Caki2 (cell line): ENCODE results near the gene SCAMP3. TPM values are rescaled to one million over a fixed set of nuclear protein-coding genes. Genes with fewer than 3 reads are reported as not detected.
A peak's percentile ranks its signal among the peaks of the same experiment; 100 is the strongest.
"Not testable (repeated sequence)": the region's sequence is repeated elsewhere in the genome, so short reads cannot be mapped to it uniquely, and the experiment has no call there.

ENCODE experiments used
- DNase-seq: peaks from one replicate; pipeline ENCODE4 v3.0.0-alpha.2; 2015; ENCODE audit warnings: low read depth
- in situ Hi-C: cut with HindIII; loops from 2 replicates; pipeline ENCODE4 v1.10.0; 2016; ENCODE audit warnings: low sequenced_read_pairs, low pct_unique_long_range_greater_than_20kb, mixed read lengths
- total RNA-seq: library from RNA; depleted of rRNA; stranded (reverse); fragments of >200 nt; shearing (Covaris generic); gene quantifications from 2 replicates; pipeline ENCODE4 v1.2.3, GENCODE V29; 2014; ENCODE audit warnings: low replicate concordance

SCAMP3 gene
- total RNA-seq, 1 experiment from 2014 or later, result 77.8 TPM

DNA sequence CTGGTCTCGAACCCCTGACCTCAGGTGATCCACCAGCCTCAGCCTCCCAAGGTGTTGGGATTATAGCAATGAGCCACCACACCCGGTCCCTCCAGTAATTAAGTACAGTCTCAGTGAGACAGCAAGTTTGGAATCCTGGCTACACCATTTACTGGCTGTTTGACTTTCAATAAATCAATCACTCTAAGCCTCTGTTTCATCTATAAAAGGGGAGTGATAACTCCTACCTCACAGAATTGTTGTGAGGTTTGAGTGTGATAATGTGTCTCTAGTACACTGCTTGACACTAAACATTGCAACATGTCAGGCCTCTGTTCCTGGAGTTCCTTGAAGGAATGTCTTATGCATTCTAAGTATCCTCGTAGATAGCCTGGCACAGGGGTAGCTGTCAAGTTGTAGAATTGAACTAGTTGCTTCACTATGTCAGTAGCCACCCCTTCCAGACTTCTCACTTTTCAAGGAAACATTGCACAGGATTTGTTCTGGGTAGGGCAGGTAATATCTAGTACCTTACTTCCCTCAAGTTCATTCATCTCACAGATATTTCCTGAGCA is 19.3 kb downstream of the SCAMP3 start:
- DNase-seq, result no peak
- in situ Hi-C loops, result no loop called here

GRCh38 chr1:155241841-155242264 is 20.3 kb downstream of the SCAMP3 start:
- in situ Hi-C loops, result no loop called here
- DNase-seq, result no peak

DNA sequence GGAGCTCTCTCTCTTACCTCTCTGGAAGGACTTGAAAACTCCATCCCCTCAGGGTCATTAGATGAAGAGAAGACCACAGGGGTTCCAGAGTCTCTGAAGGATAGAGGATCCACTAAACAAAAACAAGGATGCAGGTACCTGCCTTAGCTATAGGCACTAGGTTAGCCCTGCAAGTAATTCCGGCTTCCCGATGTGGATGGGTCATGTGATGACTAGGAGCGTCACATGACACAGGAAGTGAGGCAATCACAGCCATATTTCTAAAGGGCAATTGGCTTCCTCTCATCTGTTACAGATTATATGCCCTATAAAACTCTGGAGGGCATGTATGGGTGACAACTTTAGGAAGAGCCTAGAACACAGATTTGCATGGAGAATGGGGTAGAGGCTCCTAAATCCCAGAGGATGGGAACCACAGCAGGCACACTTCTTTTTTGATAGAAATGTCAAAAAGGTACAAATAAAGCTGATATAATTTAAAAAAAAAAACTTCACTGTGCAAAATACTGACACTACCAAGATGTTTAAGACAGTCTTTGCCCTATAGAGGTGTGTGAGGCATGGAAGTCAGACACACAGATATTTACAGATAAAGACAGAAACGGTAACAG is 21.0 kb downstream of the SCAMP3 start:
- in situ Hi-C loops, result no loop called here
- DNase-seq, result peak; percentile 65

DNA sequence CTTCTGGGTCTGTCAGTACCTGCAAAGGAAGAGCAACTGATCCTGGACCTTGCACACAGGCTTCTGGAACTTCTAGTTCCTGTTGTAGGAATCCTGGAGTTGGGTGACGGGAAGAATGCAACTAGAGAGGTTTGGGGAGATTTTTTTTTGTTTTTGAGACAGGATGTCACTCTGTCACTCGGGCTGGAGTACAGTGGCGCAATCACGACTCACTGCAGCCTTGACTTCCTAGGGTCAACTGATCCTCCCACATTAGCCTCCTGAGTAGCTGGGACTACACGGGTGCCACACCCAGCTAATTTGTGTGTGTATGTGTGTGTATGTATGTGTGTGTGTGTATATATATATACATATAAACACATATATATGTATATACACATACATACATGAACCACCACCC is 25.7 kb downstream of the SCAMP3 start:
- in situ Hi-C loops, result no loop called here

DNA sequence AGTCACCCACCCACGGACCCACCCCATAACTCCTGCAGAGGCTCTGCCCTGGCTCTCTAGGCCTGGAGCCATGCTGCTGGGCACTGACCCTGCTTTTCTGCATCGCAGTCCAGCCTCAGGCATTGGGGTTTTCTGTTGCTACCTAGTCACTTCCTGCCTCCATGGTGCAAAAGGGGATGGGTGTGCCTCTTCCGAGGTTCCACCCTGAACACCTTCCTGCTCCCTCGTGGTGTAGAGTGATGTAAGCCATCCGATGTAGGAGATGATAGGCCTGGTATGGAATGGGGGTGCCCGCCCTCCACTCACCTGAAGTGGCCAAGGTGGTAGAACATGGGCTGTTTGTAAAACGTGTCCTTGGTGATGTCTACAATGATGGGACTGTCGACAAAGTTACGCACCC is 26.8 kb downstream of the SCAMP3 start:
- DNase-seq, in situ Hi-C loops: not testable (repeated sequence)

More for the DNA sequence above, 25.7 kb downstream of the SCAMP3 start:
- no peak for DNase-seq

DNA sequence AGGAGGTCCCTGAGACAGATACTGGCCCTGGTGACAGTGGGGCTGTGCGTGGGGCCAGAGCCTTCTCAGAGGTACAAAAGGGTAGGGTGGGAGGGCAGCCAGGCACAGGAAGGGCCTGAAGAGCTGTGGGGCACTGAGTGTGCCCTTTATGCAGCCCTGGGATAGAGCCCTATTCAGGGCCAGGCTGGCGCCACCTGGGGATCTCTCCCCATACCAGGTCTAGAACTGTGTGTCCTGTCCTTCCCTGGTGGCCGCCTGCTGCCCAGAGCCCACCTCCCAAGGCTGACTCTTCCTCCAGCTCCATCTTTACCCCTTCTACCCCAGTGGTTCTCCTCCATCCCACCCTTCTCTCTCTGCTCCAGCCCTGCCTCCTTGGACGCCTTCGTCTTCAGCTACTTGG is 28.7 kb downstream of the SCAMP3 start:
- in situ Hi-C loops, result not testable (repeated sequence)

DNA sequence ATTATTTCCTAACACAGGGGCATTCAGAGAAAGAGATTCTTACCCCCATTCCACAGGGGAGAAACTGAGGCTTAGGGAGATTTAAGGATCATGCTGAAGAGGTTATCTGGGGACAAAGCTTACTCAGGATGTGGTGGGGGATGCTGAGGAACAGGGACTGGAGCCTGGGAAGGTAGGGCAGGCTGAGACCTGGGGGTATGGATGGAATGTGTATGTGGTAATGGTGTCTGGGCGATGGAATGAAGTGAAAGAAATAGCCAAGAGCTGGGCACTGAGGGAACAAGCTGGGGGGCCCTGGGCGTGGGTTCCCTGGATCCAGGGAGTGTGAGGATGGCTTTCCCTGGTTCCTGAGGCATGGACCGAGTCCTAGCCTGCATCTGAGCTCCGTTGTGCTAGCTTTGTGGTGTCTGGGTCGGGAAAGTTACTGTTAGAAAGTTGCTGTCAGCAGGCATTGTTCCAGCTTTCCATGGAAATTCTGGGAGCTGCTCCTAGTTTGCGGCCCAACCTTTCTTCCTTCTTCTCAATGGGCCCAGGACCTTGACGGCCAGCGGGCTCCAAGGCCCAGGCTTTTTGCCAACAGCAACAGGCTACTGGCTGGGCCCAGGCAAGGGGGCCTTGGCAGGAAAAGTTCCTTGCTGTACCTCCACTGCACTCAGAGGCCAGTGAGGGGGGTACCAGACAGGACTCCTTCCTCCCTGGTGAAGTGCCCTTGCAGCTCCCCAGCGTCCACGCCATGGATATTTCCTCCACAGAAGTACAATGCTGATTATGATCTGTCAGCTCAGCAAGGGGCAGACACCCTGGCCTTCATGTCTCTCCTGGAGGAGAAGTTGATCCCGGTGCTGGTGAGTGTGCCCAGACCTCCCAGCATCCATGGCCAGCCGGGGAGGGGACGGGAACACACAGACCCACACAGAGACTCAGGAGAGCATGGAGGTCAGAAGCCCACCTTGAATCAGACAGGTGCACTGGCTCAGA is 29.9 kb downstream of the SCAMP3 start:
- DNase-seq, in situ Hi-C loops: not testable (repeated sequence)

More for the DNA sequence above, 28.7 kb downstream of the SCAMP3 start:
- DNase-seq, result not testable (repeated sequence)

- DNase-seq, in situ Hi-C loops: not testable (repeated sequence)
Observed at GRCh38 chr1:155231302-155231701, 30.9 kb downstream of the SCAMP3 start.

DNA sequence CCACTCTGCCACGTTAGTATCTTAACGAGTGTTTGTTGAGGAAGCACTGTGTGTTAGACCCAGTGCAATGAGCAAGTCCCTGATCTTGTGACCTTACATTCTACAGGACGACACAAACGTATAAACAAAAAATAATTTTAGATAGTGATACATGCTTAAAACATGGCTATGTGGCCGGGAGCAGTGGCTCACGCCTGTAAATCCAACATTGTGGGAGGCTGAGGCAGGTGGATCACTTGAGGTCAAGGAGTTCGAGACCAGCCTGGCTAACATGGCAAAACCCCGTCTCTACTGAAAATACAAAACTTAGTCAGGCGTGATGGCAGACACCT is 34.1 kb downstream of the SCAMP3 start:
- DNase-seq, result no peak
- in situ Hi-C loops, result no loop called here

DNA sequence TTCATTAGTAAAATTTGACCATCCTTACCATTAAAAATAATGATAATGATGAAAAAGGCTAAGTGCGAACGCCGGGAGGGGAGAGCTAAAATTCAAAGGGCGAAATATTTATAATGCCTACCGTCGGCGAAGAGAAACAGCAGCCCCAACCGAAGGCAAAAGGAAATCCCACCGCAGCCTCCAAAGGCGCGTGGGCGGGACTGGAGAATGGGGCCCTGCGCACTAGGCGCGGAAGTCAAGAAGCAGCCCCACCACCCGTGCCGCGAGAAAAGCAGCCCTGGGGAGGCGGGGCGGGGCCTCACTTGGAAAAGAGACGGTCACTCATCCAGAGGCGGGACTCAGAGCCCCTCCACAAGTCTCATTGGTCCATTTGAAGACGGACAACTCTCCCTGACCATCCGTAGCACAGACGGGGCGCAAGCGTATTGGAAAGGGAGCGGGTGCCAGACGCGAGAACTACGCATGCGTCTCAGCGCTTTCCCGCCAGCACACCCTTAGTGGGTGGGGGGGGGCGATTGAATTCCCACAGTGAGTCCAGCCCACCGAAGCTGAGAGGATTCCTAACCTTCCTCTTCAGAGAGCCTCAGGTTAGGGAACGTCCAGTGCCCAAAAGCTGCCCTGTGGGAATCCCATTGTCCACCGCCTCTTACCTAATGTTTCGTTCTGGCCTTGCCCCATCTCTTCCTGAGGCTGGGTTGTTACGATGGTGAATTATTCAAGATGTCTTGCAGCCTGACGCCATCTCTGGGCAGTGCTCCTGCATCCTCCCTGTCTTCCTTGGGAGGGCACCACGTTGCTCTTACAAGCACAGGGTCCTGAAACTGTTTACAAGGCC is 34.7 kb downstream of the SCAMP3 start:
- in situ Hi-C loops, result no loop called here
- peak; percentile 99 for DNase-seq

DNA sequence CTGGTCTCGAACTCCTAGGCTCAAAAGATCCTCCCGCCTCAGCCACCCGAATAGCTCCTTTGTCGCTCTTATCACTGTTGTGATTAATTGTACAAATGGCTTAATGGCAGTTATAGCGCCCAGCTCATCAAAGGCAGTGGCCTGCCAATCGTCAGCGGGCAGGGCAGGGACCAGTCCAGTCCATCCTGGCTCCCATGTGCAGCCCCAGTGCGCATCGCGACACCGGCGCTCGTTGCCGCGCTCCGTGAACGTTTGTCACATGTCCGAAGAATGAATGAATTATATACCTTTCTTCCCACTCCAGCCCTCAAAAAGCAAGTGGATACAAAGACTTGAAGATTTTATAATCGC is 35.3 kb downstream of the SCAMP3 start:
- in situ Hi-C loops, result no loop called here
- no peak for DNase-seq

DNA sequence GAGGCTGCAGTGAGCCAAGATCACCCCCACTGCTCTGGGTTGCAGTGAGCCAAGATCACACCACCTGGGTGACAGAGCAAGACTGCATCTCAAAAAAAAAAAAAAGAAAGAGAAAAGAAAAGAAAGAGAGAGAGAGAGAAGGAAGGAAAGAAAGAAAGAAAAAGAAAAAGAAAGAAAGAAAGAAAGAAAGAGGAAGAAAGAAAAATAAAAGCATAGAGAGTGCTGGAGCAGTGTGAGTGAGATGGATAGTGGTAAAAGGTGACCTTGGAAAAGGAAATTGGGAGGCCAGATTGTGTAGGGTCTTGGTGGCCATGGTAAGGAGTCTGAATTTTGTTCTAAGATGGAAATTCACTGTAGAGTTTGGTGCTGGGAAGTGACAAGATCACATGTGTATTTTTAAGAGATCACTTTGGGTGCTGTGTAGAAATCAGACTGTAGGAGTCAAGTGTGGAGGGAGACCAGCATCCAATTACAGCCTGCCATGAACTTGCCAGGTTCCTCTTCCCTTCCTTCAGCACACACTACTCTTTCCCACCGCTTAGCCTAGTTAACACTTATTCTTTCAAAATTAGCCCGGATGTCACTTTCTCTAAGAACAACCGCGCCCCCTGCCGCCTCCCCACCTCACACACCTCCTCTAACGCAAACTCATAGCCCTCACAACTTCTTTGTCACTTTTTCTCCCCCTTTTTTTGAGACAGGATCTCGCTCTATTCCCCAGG is 35.8 kb downstream of the SCAMP3 start:
- DNase-seq, result peak; percentile 94
- in situ Hi-C loops, result no loop called here

- peak; percentile 41 for DNase-seq
- in situ Hi-C loops, result not testable (repeated sequence)
Observed at GRCh38 chr1:155225404-155225759, 36.8 kb downstream of the SCAMP3 start.

DNA sequence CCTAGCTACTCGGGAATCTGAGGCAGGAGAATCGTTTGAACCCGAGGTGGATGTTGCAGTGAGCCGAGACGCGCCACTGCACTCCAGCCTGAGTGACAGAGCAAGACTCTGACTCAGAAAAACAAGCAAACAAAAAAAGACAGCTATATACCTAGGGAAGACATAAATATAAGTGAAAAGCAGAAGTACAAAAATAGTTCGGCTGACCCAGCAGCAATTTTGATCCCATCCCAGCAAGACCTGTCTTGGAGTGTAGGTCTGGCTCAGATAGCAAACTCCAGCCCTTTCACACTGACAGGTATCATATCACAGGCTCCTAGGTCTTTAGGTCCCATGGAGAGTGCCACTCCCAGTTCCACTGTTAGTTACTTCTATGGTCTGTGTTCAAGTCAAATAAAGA is 39.1 kb downstream of the SCAMP3 start:
- peak; percentile 53 for DNase-seq
- in situ Hi-C loops, result no loop called here

DNA sequence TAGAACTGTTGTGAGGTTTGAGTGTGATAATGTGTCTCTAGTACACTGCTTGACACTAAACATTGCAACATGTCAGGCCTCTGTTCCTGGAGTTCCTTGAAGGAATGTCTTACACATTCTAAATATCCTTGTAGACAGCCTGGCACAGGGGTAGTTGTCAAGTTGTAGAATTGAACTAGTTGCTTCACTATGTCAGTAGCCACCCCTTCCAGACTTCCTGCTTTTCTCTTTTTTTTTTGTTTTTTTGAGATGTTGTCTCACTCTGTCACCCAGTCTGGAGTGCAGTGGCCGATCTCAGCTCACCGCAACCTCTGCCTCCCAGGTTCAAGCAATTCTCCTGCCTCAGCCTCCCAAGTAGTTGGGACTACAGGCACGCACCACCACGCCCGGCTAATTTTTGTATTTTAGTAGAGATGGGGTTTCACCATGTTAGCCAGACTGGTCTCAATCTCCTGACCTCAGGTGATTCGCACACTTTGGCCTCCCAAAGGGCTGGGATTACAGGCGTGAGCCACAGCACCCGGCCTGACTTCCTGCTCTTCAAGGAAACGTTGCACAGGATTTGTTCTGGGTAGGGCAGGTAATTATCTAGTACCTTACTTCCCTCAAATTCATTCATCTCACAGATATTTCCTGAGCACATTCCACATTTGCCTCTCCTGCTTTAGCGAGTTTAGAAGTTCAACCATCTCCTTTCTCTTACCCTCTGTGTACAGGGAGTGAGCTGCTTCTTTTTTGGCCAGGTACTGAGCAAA is 41.8 kb downstream of the SCAMP3 start:
- in situ Hi-C loops, DNase-seq: not testable (repeated sequence)

DNA sequence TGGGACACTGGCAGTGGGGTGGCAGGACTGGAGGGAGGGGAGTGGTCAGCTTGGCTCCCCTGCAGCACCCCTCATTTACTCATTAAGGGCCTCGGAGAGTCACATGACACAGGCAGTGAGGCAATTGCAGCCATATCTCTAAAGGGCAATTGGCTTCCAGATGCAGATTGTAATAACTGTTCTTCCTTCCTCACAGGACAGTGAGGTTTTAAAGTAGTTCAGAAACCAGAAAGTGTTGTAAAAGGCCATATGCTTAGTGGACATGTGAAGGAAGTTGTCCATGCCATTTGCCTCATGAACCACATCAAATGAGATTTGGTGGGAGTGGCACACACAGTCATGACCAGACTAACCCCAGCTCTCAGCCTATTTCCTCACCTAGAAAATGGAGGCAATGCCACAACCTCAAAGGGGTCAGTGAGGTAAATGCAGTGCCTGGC is 42.5 kb downstream of the SCAMP3 start:
- in situ Hi-C loops, result no loop called here
- no peak for DNase-seq

DNA sequence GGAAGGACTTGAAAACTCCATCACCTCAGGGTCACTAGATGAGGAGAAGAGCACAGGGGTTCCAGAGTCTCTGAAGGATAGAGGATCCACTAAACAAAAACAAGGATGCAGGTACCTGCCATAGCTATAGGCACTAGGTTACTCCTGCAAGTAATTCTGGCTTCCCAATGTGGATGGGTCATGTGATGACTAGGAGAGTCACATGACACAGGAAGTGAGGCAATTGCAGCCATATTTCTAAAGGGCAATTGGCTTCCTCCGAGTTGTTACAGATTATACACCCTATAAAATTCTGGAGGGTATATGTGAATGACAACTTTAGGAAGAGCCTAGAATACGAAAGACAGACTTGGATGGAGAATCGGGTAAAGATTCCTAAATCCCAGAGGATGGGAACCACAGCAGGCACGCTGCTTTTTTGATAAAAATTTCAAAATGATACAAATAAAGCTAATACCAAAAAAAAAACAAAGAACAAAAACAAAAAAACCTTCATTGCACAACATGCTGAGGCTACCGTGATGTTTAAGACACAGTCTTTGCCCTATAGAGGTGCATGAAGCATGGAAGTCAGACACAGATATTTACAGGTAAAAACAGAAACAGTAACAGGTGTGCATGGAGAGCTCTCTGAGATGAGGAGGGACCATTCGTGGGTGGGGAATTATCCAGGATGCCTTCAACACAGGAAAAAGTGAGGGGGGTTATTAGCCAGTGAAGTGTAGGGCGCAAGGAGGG is 43.1 kb downstream of the SCAMP3 start:
- in situ Hi-C loops, result no loop called here
- peak; percentile 31 for DNase-seq
